GM10266 (cell line): ENCODE results near the gene FOXP1.

Source experiments
- DNase-seq: peaks from one replicate; pipeline ENCODE4 v3.0.0; 2012; ENCODE audit errors: extremely low spot score
- CTCF ChIP-seq: IDR thresholded peaks from 2 replicates; pipeline ENCODE4 v1.5.1; 2012; ENCODE audit warnings: mild to moderate bottlenecking, low read depth; ENCODE audit not compliant: control insufficient read depth, insufficient read depth; ENCODE audit errors: missing control alignments

Gene FOXP1

GRCh38 chr3:71616571-71617021, 33.1 kb upstream of the FOXP1 start:
- no peak for DNase-seq
- TF ChIP-seq CTCF = no peak

- no peak for DNase-seq
- no peak for TF ChIP-seq CTCF
These were observed 31.3 kb upstream of the FOXP1 start for GRCh38 chr3:71614869-71615268.

- no peak for DNase-seq
- TF ChIP-seq CTCF = no peak
These were observed 30.9 kb upstream of the FOXP1 start for GRCh38 chr3:71614426-71614825.

- no peak for TF ChIP-seq CTCF
- DNase-seq = no peak
These were observed 27.6 kb upstream of the FOXP1 start for GRCh38 chr3:71611099-71611498.

GRCh38 chr3:71607364-71607763, 23.8 kb upstream of the FOXP1 start:
- DNase-seq = no peak
- no peak for TF ChIP-seq CTCF

- no peak for TF ChIP-seq CTCF
- no peak for DNase-seq
These were observed 23.1 kb upstream of the FOXP1 start for GRCh38 chr3:71606582-71606981.

- no peak for TF ChIP-seq CTCF
These were observed 18.7 kb upstream of the FOXP1 start for GRCh38 chr3:71602256-71602655.

More at GRCh38 chr3:71602256-71602655, 18.7 kb upstream of the FOXP1 start:
- DNase-seq = no peak
